C4-2B (cell line): ENCODE data around the gene PIAS2.
"Not testable (repeated sequence)": the region's sequence is repeated elsewhere in the genome, so short reads cannot be mapped to it uniquely, and the experiment has no call there.

Source experiments
- H3K27ac ChIP-seq: fragments of 450-650 bp; 2 replicates; pipeline ENCODE4 v1.5.1; 2017
- CTCF ChIP-seq: fragments of 450-650 bp; conservative IDR thresholded peaks from 2 replicates; pipeline ENCODE4 v1.5.1; 2017; ENCODE audit warnings: mild to moderate bottlenecking
- ZFX ChIP-seq: fragments of 450-650 bp; IDR thresholded peaks from 2 replicates; pipeline ENCODE4 v1.6.1; 2017

Gene PIAS2

GRCh38 chr18:46842583-46842982 is 74.7 kb downstream of the PIAS2 start:
- H3K27ac ChIP-seq, result no peak overlapping the region
- TF ChIP-seq ZFX (no peak), CTCF (no peak)

GRCh38 chr18:46833899-46834298 is 83.4 kb downstream of the PIAS2 start:
- no peak overlapping the region for H3K27ac ChIP-seq
- TF ChIP-seq CTCF (no peak), ZFX (no peak)

GRCh38 chr18:46832849-46833248 is 84.5 kb downstream of the PIAS2 start:
- TF ChIP-seq ZFX, result no peak
- no peak for TF ChIP-seq CTCF
- H3K27ac ChIP-seq, result no peak overlapping the region

- H3K27ac ChIP-seq, result not testable (repeated sequence)
Measured at GRCh38 chr18:46832422-46832821, 84.9 kb downstream of the PIAS2 start.

- H3K27ac ChIP-seq, result no peak overlapping the region
- TF ChIP-seq ZFX, result no peak
- TF ChIP-seq CTCF, result no peak
Measured at GRCh38 chr18:46831434-46831833, 85.9 kb downstream of the PIAS2 start.

GRCh38 chr18:46830633-46831032 is 86.7 kb downstream of the PIAS2 start:
- TF ChIP-seq ZFX (no peak), CTCF (no peak)
- no peak overlapping the region for H3K27ac ChIP-seq

GRCh38 chr18:46829947-46830346 is 87.4 kb downstream of the PIAS2 start:
- H3K27ac ChIP-seq, result no peak overlapping the region
- TF ChIP-seq CTCF (no peak), ZFX (no peak)

- no peak for TF ChIP-seq ZFX
- TF ChIP-seq CTCF, result no peak
- no peak overlapping the region for H3K27ac ChIP-seq
Measured at GRCh38 chr18:46829531-46829930, 87.8 kb downstream of the PIAS2 start.
